Stimulated activated CD4-positive, alpha-beta T cell treated with anti-CD3 and anti-CD28 coated beads, TNF-alpha, amount 100 ng/mL, for 48 hours (primary cell): Measurements from ENCODE around the gene MAK.
"Not testable (repeated sequence)": the region's sequence is repeated elsewhere in the genome, so short reads cannot be mapped to it uniquely, and the experiment has no call there.

Source experiments
- DNase-seq, 3 donors: peaks; one replicate each; pipeline ENCODE4 v3.0.0-alpha.2; 2020; ENCODE audit warnings: low read depth in 3 of 3

MAK gene

DNA sequence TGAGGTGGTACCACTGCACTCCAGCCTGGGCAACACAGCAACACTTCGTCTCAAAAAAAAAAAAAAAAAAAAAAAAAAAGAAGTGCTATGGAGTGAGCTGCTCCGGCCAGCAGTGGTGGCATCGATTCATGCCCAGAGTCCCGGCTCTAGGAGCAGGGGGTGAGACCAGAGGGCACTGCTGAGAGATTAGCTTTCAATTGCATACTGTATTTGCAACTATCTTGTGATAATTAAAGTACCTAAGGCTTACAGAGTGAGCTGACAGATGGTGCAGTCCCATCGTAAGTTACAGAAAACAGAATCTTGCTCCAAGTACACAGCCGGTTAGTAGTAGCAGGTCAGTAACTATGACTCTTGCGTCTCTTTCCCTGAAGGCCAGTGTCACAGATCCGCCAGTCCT, 59.3 kb downstream of the MAK start:
- no peak for DNase-seq

DNA sequence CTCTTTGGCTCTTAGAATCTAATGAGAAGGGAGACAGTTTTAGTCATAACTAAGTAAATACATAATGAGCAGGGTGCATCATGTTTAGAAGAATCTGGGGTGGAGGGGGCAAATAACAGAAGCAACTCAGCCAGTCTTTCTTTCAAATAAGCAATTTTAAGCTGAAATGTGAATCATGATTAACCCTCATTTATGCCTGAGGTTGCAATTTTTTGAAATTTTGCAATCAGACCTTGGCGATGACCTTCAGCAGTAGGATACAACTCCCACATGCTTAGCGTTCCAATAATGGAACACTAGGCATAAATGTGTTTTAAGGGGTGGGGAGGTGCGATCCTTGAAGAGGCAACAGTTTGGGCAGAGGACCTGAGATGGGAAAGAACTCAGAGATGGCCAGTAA, 60.1 kb downstream of the MAK start:
- no peak for DNase-seq

- DNase-seq, result no peak
These were observed 66.9 kb downstream of the MAK start for GRCh38 chr6:10771371-10771894.

DNA sequence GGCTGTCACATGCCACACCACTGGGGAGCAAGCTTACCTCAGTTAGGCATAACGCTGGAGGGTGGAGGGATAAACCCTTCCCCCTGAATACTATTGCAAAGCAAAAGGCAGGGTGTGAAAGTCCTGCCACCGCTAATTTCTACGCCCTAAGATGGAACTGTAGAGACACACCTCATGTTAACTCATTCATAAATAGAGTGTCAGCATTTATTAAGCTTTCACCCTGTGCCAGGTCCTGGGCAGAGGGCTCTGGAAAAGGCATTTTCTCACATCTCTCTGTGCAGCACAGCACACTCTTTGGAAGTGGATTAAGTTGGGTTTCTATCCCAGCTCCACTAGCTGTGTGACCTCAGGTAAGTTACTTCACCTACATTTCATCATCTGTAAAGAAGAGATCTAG, 68.9 kb downstream of the MAK start:
- no peak for DNase-seq

DNA sequence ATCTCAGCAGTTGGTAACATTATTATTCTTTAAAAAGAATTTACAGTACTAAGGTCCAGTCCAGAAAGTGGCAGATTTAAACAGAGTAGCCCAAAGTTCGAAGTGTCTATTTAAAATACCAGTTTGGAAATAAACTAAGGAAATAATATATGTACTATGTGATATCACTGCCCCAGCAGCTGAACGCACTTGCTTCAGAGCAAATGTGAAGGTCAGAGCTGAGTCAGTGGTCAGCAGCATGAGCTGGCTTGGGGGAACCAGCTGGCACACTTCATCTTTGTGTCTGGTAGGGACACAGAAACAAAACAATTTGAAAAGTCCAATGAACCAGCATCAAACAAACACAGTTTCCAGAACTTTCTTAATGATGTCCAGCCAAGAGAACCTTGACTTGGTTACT, 75.3 kb downstream of the MAK start:
- no peak for DNase-seq

DNA sequence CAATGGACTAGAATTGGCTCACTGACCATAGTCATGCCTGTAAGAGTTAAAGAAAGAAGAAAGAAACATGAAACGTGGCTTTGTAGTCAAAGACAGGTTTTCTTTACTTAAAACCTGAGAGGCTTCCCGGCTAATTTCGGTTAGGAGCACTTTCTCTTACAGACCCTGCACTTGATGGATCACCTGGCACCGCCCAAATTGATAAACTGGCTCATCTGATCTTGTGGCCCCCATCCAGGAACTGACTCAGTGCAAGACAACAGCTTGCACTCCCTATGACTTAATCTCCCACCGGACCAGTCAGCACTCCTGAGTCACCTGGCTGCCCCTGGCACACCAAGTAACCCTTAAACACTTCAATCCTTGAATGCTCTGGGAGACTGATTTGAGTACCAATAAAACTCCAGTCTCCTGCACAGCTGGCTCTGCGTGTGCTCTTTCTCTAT, 78.4 kb downstream of the MAK start:
- no peak for DNase-seq

DNA sequence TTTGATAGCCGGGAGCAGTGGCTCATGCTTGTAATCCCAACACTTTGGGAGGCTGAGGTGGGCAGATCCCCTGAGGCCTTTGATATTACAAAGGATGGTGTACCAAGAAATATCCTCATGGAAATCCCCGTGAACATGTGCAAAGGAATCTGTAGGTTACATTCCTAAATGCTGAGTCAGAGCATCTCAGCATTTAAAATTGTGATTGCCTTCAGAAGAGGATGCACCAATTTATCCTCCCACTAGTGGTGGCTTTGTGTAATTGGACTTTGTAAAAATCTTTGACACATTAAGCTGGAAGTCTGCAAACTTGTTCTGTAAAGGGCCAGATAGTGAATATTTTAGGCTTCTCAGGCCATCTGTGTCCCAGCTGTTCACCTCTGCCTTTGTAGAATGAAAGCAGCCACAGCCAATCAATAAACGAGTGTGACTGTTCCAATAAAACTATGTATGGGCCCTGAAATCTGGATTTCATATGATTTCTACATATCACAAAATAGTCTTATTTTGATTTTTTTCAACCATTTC, 79.0 kb downstream of the MAK start:
- no peak for DNase-seq

DNA sequence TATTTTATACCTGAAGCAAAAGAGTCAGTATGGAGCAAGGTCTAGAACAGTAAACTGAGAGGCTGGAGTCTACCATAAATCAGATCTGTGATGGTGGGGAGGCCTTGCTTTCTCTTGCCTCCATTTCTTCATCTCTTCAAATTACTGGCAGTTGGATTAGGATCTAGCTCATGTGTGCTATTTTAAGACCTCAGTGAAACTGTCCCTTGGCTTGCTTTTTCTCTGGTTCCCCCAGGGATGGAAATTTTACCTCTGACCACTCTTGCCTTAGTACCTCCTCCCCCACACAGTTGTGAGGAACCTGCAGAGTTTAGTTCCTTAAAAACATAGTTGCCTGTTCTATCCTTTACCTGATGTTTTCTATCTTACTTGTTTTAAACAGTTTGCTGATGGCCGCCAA, 82.3 kb downstream of the MAK start:
- DNase-seq, result no peak

- not testable (repeated sequence) for DNase-seq
These were observed 86.6 kb downstream of the MAK start for GRCh38 chr6:10751757-10752156.

DNA sequence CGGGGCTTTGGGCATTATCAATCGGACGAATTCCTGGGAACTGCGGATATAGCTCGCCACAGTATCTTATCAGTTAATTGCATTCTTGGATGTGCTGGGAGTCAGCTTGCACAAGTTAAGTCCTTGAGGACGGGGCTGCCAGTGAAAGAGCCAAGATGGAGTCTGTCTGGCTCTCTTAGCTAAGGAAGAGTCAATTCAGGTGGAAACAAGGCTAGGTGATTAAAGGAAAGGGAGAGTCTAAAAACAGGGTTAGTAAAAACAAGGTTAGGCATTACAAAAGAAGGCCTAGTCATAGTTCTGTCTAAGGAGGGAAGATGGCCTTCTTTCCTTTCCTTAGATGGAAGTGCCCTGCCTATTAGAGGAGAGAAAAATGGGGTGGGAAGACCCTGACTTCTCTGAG, 87.8 kb downstream of the MAK start:
- DNase-seq, result not testable (repeated sequence)

DNA sequence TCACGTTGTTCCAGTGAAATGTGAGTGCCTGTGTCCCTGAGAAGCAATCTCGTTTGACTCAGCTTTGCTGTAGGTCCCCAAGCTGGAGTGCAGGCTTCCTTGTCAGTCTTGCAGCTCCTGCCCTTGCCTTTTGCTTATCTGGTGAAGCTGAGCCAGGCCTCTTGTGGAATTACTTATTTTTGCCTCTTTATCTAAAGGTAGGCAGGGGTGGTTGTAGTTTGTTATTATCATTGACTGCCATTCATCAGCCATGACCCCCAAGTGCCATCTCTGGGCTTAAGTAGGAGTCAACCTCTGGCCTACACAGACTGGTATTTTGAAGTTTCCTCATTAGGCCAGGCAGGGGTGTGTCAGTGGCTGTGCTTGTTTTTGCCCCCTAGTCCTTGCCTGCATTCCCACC, 88.6 kb downstream of the MAK start:
- no peak for DNase-seq

DNA sequence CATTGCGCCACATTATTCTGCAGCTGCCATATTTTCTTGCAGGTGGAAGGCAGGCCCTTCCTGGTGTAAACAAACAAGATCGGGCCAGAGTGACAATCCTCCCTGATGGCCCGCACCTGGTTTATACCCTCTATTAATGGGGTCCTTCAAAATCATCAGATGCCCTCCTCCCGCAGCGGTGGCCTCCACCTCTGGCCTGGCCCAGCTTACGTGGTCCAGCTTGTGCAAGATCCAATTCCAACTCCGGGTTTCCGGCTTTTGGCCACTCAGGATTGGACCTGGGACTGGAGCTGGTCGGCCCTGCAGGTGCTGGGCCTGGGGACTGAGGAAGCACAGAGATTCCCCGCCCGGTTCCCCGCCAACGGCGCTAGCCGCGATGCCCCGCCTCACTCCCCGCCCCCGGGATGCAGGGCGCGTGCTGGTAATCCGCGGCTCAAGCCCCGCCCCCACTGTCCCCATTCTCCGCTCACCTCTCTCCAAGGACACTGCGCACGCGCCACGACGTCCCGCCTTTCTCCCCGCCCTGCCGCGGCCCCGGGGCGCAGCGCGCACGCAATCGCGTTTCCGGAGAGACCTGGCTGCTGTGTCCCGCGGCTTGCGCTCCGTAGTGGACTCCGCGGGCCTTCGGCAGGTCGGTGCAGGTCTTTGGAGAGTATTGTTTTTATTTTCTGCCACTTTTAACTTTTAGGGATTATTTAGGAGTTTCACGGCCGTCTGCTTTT, 90.9 kb downstream of the MAK start, which contains the start of gene TMEM14B:
Gene TMEM14B (plus strand): TSS at position 555 of the 722 bp plus-strand sequence. CDS start 1,441 bp downstream, outside the sequence.
- DNase-seq, result peak; percentile 98 to 100 (median 99)

GRCh38 chr6:10746915-10747250, 91.5 kb downstream of the MAK start:
- DNase-seq, result no peak

- DNase-seq, result no peak
These were observed 93.2 kb downstream of the MAK start for GRCh38 chr6:10745116-10745515.

- DNase-seq, result no peak
These were observed 94.8 kb downstream of the MAK start for GRCh38 chr6:10743515-10743914.

DNA sequence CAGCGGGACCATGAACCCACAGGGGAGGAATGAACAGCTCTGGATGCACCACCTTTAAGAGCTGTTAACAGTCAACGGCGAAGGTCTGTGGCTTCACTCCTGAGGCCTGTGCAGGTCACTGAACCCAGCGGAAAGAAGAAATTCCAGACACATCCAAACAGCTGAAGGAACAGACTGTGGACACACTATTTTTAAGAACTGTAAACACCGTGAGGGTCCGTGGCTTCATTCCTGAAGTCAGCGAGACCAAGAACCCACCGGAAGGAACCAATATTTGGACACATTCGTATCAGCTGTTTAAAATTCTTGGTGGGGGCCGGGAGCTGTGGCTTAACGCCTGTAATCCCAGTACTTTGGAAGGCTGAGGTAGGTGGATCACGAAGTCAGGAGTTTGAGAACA, 96.1 kb downstream of the MAK start:
- no peak for DNase-seq

GRCh38 chr6:10741643-10742042, 96.7 kb downstream of the MAK start:
- DNase-seq, result not testable (repeated sequence)

- no peak for DNase-seq
These were observed 98.3 kb downstream of the MAK start for GRCh38 chr6:10740061-10740460.

DNA sequence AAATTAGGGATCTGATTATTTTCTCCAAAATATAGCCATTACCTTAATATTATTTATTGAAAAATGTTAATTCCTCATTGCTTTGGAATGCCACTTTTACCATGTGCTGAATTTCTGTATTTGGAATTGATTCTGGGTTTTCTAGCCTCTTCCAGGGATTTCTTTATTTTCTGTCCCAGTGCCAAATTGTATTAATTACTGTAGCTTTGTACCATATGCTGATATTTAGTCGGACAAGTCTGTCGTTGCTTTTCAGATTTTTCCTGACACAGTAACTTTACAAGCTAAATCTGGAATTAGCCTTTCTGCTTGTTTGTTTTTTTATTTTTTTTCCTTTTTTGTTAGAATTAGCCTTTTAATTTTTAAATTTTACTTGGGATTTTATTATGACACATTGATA, 101.6 kb downstream of the MAK start:
- DNase-seq, result no peak

DNA sequence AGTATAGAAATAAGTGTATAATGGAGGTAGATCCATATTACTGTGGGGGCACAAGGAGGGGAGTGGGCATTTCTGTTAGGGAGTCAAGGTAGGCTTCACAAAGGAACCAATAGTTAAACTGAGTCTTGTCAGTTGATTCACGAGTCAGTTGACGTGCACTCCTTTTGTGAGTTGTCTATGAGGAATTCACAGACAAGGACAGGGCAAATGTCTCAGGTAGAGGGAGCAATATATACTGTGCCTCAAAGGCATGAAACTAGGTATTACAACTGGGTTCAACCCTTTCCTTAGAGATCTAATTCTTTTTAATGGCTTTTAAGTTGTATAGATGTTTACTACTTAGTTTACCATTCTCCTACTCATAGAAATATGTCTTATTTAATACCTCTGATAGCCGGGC, 104.5 kb downstream of the MAK start:
- no peak for DNase-seq

- no peak for DNase-seq
These were observed 105.1 kb downstream of the MAK start for GRCh38 chr6:10733151-10733715.

DNA sequence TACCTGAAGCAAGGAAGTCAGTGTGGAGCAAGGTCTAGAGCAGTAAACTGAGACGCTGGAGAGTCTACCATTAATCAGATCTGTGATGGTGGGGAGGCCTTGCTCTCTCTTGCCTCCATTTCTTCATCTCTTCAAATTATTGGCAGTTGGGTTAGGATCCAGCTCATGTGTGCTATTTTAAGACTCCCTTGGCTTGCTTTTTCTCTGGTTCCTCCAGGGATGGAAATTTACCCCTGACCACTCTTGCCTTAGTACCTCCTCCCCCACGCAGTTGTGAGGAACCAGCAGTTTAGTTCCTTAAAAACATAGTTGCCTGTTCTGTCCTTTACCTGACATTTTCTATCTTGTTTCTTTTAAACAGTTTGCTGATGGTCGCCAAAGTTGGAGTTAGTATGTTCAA, 108.1 kb downstream of the MAK start:
- DNase-seq, result no peak

GRCh38 chr6:10725716-10726115, 112.6 kb downstream of the MAK start:
- DNase-seq, result no peak
